IMR-90 (cell line): ENCODE results near the gene NGB. TPM values are rescaled to one million over a fixed set of nuclear protein-coding genes. Genes with fewer than 3 reads are reported as not detected.

ENCODE experiments used
- ATAC-seq: fragments of 200-7000 bp; cut with Tn5 transposase; 2 replicates; pipeline ENCODE4 v1.9.1; 2020; ENCODE audit warnings: low read depth, mild to moderate bottlenecking, moderate library complexity
- BruUV-seq: library from RNA; stranded (reverse); fragments of 400-500 nt; replicated peaks from 2 replicates; lab custom pipeline; 2021; lab: Mats Ljungman, UMichigan
- CTCF ChIA-PET: fragments of 300-600 bp; formaldehyde crosslinking; extraction: SDS; loops from one replicate; lab custom pipeline; 2021; ENCODE audit warnings: antibody characterized with exemption; lab: Yijun Ruan, JAX
- POLR2A ChIA-PET: fragments of 300-600 bp; sonication (Branson Sonifier 250); formaldehyde crosslinking; loops from one replicate; lab custom pipeline; 2022; ENCODE audit warnings: antibody characterized with exemption; ENCODE audit not compliant: unreplicated experiment; lab: Charles Lee
- DNase-seq: peaks from one replicate; pipeline ENCODE4 v3.0.0; 2013
- H2AFZ ChIP-seq: replicated peaks from 2 replicates; pipeline ENCODE3; 2013; ENCODE audit warnings: low read length, mild to moderate bottlenecking; ENCODE audit not compliant: poor library complexity
- H2AK5ac ChIP-seq: 2 replicates; pipeline ENCODE4 v1.6.1; 2013; ENCODE audit warnings: low read depth, low read length, inconsistent platforms
- H2AK9ac ChIP-seq: replicated peaks from 2 replicates; pipeline ENCODE3; 2013; ENCODE audit warnings: mild to moderate bottlenecking, low read depth, low read length, moderate library complexity; ENCODE audit not compliant: poor library complexity
- H2BK120ac ChIP-seq: 2 replicates; pipeline ENCODE4 v1.6.1; 2013; ENCODE audit warnings: low read depth, low read length, inconsistent platforms
- H2BK15ac ChIP-seq: 3 replicates; pipeline ENCODE4 v1.6.1; 2013; ENCODE audit warnings: low read depth, low read length, inconsistent platforms
- H2BK20ac ChIP-seq: 2 replicates; pipeline ENCODE4 v1.6.1; 2013; ENCODE audit warnings: low read depth, mild to moderate bottlenecking, inconsistent platforms, low read length, moderate library complexity
- H2BK5ac ChIP-seq: 2 replicates; pipeline ENCODE4 v1.6.1; 2013; ENCODE audit warnings: mild to moderate bottlenecking, low read depth, low read length, inconsistent platforms; ENCODE audit not compliant: poor library complexity, severe bottlenecking
- H3K14ac ChIP-seq: replicated peaks from 2 replicates; pipeline ENCODE4 v1.6.1; 2013; ENCODE audit warnings: low read depth, low read length, inconsistent platforms
- H3K18ac ChIP-seq: 2 replicates; pipeline ENCODE4 v1.6.1; 2013; ENCODE audit warnings: low read depth, low read length, control low read depth
- H3K23ac ChIP-seq: 2 replicates; pipeline ENCODE4 v1.6.1; 2013; ENCODE audit warnings: low read depth, low read length, inconsistent platforms
- H3K27ac ChIP-seq: 2 replicates; pipeline ENCODE4 v1.5.1; 2013; ENCODE audit warnings: mild to moderate bottlenecking, control low read depth, low read length; ENCODE audit not compliant: insufficient read depth
- H3K27me3 ChIP-seq: 2 replicates; pipeline ENCODE4 v1.6.1; 2013; ENCODE audit warnings: low read length; ENCODE audit not compliant: control insufficient read depth, insufficient read depth
- H3K36me3 ChIP-seq: 2 replicates; pipeline ENCODE4 v1.6.1; 2013; ENCODE audit warnings: low read length, mixed read lengths; ENCODE audit not compliant: control insufficient read depth, insufficient read depth
- H3K4ac ChIP-seq: 2 replicates; pipeline ENCODE4 v1.6.1; 2013; ENCODE audit warnings: low read depth, low read length, inconsistent platforms
- H3K4me1 ChIP-seq: 2 replicates; pipeline ENCODE4 v1.6.1; 2013; ENCODE audit warnings: low read length, mixed read lengths; ENCODE audit not compliant: control insufficient read depth, insufficient read depth
- H3K4me2 ChIP-seq: 2 replicates; pipeline ENCODE4 v1.6.1; 2013; ENCODE audit warnings: low read depth, mild to moderate bottlenecking, control low read depth, low read length, moderate library complexity
- H3K4me3 ChIP-seq: 2 replicates; pipeline ENCODE4 v1.5.1; 2013; ENCODE audit warnings: low read depth, mild to moderate bottlenecking, control low read depth, low read length, moderate library complexity; ENCODE audit not compliant: insufficient read depth
- H3K56ac ChIP-seq: 2 replicates; pipeline ENCODE4 v1.6.1; 2013; ENCODE audit warnings: low read length, inconsistent platforms; ENCODE audit not compliant: insufficient read depth; ENCODE audit errors: extremely low read depth
- H3K79me1 ChIP-seq, 2 experiments: 2 replicates each; pipeline ENCODE4 v1.6.1; 2013; ENCODE audit warnings: low read length in 2 of 2, inconsistent platforms in 1 of 2, low read depth in 1 of 2
- H3K9ac ChIP-seq: 2 replicates; pipeline ENCODE4 v1.6.1; 2013; ENCODE audit warnings: low read depth, low read length, control low read depth
- H3K9me1 ChIP-seq: 2 replicates; pipeline ENCODE4 v1.6.1; 2013; ENCODE audit warnings: low read length, inconsistent platforms; ENCODE audit not compliant: insufficient read depth
- H3K9me3 ChIP-seq: 2 replicates; pipeline ENCODE4 v1.6.1; 2013; ENCODE audit warnings: low read length; ENCODE audit not compliant: control insufficient read depth, insufficient read depth
- H4K20me1 ChIP-seq: 2 replicates; pipeline ENCODE4 v1.6.1; 2013; ENCODE audit warnings: low read length, inconsistent platforms; ENCODE audit not compliant: insufficient read depth
- H4K5ac ChIP-seq: 2 replicates; pipeline ENCODE4 v1.6.1; 2013; ENCODE audit warnings: mild to moderate bottlenecking, low read depth, low read length, control low read depth
- H4K8ac ChIP-seq, 2 experiments: 2 replicates each; pipeline ENCODE4 v1.6.1; 2013; ENCODE audit warnings: low read depth in 2 of 2, low read length in 2 of 2, control low read depth in 1 of 2, inconsistent platforms in 1 of 2
- H4K91ac ChIP-seq: 2 replicates; pipeline ENCODE4 v1.6.1; 2013; ENCODE audit warnings: low read depth, low read length, inconsistent platforms; ENCODE audit not compliant: insufficient read depth
- BHLHE40 ChIP-seq: fragments of 150-350 bp; IDR thresholded peaks from 2 replicates; pipeline ENCODE4 v1.6.1; 2016; ENCODE audit warnings: mild to moderate bottlenecking, low read depth, low read length
- CEBPB ChIP-seq: IDR thresholded peaks from 2 replicates; pipeline ENCODE4 v1.6.1; 2012; ENCODE audit warnings: low read depth, low read length, improper control_type of control experiment
- CHD1 ChIP-seq: IDR thresholded peaks from 2 replicates; pipeline ENCODE4 v1.6.1; 2012; ENCODE audit warnings: low read depth, low read length, improper control_type of control experiment
- FOS ChIP-seq: fragments of 150-350 bp; IDR thresholded peaks from 2 replicates; pipeline ENCODE4 v1.6.1; 2016; ENCODE audit warnings: low read depth, low read length
- MAFK ChIP-seq: IDR thresholded peaks from 2 replicates; pipeline ENCODE4 v1.6.1; 2012; ENCODE audit warnings: low read depth, low read length, improper control_type of control experiment
- MAZ ChIP-seq: IDR thresholded peaks from 2 replicates; pipeline ENCODE4 v1.6.1; 2012; ENCODE audit warnings: low read depth, mild to moderate bottlenecking, low read length, improper control_type of control experiment, moderate library complexity, borderline replicate concordance
- MXI1 ChIP-seq: IDR thresholded peaks from 2 replicates; pipeline ENCODE4 v1.6.1; 2012; ENCODE audit warnings: low read depth, mild to moderate bottlenecking, low read length, moderate library complexity, borderline replicate concordance
- NFE2L2 ChIP-seq: fragments of 150-350 bp; IDR thresholded peaks from 2 replicates; pipeline ENCODE4 v1.6.1; 2016; ENCODE audit warnings: low read depth, mild to moderate bottlenecking, low read length
- POLR2A ChIP-seq: IDR thresholded peaks from 2 replicates; pipeline ENCODE4 v1.6.1; 2012; ENCODE audit warnings: mild to moderate bottlenecking, low read depth, low read length
- RAD21 ChIP-seq: IDR thresholded peaks from 2 replicates; pipeline ENCODE4 v1.6.1; 2012; ENCODE audit warnings: low read length, improper control_type of control experiment
- RCOR1 ChIP-seq: IDR thresholded peaks from 2 replicates; pipeline ENCODE4 v1.6.1; 2012; ENCODE audit warnings: mild to moderate bottlenecking, low read length, improper control_type of control experiment; ENCODE audit not compliant: insufficient replicate concordance
- RFX5 ChIP-seq: IDR thresholded peaks from 2 replicates; pipeline ENCODE4 v1.8.0; 2012; ENCODE audit warnings: low read depth, mild to moderate bottlenecking, low read length, moderate library complexity
- SMC3 ChIP-seq: fragments of 150-350 bp; IDR thresholded peaks from 2 replicates; pipeline ENCODE4 v1.6.1; 2016; ENCODE audit warnings: low read depth, mild to moderate bottlenecking, antibody characterized with exemption, low read length, moderate library complexity
- WGBS, 2 experiments: methylation state at CpG; one replicate each; pipeline versions ENCODE4 v1.1.5 to v1.1.7; 2013; ENCODE audit warnings: missing lambda C conversion rate in 2 of 2; ENCODE audit not compliant: insufficient read length in 1 of 2; ENCODE audit errors: extremely low coverage in 2 of 2; 5-methylcytosine and 5-hydroxymethylcytosine counted together
- dilution Hi-C: fragments of 300-500 bp; cut with HindIII; formaldehyde crosslinking; loops from one replicate; pipeline ENCODE4 v1.14.3; 2018; ENCODE audit warnings: low sequenced_read_pairs; ENCODE audit not compliant: unreplicated experiment
- in situ Hi-C: fragments of 300-500 bp; cut with MboI; formaldehyde crosslinking; loops from 3 replicates; pipeline ENCODE4 v1.14.3; 2019; ENCODE audit warnings: low sequenced_read_pairs, inconsistent platforms, mixed read lengths
- intact Hi-C: fragments of 100-400 bp; cut with micrococcal nuclease; formaldehyde crosslinking; loops from 2 replicates; pipeline ENCODE4 v1.10.0; 2022
- polyA plus RNA-seq, 3 experiments: library from polyadenylated mRNA; depleted of rRNA; stranded (reverse); fragments of >200 nt; gene quantifications; 2 replicates each; pipeline ENCODE4 v1.2.3, GENCODE V29; 2012; ENCODE audit warnings: low replicate concordance in 1 of 3
- total RNA-seq: library from RNA; depleted of rRNA; stranded (reverse); fragments of >200 nt; gene quantifications from 2 replicates; pipeline ENCODE4 v1.2.3, GENCODE V29; 2012
- TF ChIP-seq, protein P1 (sequence below): fragments of 150-350 bp; IDR thresholded peaks from 2 replicates; pipeline ENCODE4 v1.6.1; 2017; ENCODE audit warnings: mild to moderate bottlenecking, antibody characterized with exemption, low read length, low read depth
- TF ChIP-seq, protein P2 (sequence below): fragments of 150-350 bp; IDR thresholded peaks from 2 replicates; pipeline ENCODE4 v1.6.1; 2016; ENCODE audit warnings: low read depth, mild to moderate bottlenecking, low read length, moderate library complexity, borderline replicate concordance
- TF ChIP-seq, protein P3 (sequence below): conservative IDR thresholded peaks from 2 replicates; pipeline ENCODE4 v1.5.1; 2012; ENCODE audit warnings: mild to moderate bottlenecking, low read depth, low read length, improper control_type of control experiment

The NGB gene
- total and polyA plus RNA-seq, 2 of the 4 experiments (the other 2 are of a cell fraction) = not detected

DNA sequence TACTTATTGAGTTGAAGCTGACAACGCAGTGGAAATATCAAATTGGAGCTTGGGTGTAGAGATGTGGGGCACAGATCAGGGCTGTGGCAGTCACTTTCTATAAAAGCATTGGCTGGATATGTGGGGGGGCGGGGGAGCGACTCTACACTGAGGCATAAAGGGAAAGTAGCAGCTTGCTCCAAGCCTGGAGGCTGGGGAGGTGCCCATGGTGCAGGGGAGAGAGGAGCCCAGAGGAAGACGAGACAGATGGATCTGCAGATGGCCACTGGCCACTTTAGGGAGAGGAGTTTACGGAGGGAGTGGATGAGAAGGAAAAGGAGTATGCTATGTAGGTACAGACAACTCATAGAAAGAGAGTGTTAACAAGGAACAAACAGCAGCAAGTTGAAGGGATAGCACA is 13.5 kb upstream of the NGB start:
- no peak overlapping the region for H2BK20ac ChIP-seq
- no peak overlapping the region for H3K9ac ChIP-seq
- no peak overlapping the region for H3K56ac ChIP-seq
- no peak overlapping the region for H2BK5ac ChIP-seq
- no peak overlapping the region for H4K8ac ChIP-seq
- no TSS peak for BruUV-seq
- no peak overlapping the region for H3K4ac ChIP-seq
- H3K9me1 ChIP-seq = no peaks in the 10 kb centered on the region
- H3K4me2 ChIP-seq = no peak overlapping the region
- no peak overlapping the region for H2AFZ ChIP-seq
- no peak overlapping the region for H2AK5ac ChIP-seq
- DNase-seq (no peak), ATAC-seq (no peak)
- H3K18ac ChIP-seq = no peak overlapping the region
- H4K20me1 ChIP-seq = no peaks in the 10 kb centered on the region
- H4K91ac ChIP-seq = no peak overlapping the region
- no peak overlapping the region for H3K23ac ChIP-seq
- H2BK15ac ChIP-seq = no peak overlapping the region
- H2BK120ac ChIP-seq = no peak overlapping the region
- no peaks in the 10 kb centered on the region for H3K9me3 ChIP-seq
- no peak for TF ChIP-seq CHD1
- TF ChIP-seq RAD21 = no peak
- no peak for TF ChIP-seq MXI1
- TF ChIP-seq, protein P1, sequence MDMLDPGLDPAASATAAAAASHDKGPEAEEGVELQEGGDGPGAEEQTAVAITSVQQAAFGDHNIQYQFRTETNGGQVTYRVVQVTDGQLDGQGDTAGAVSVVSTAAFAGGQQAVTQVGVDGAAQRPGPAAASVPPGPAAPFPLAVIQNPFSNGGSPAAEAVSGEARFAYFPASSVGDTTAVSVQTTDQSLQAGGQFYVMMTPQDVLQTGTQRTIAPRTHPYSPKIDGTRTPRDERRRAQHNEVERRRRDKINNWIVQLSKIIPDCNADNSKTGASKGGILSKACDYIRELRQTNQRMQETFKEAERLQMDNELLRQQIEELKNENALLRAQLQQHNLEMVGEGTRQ = no peak
- TF ChIP-seq FOS = no peak
- no peak for TF ChIP-seq MAZ
- TF ChIP-seq MAFK = no peak
- TF ChIP-seq, protein P2, sequence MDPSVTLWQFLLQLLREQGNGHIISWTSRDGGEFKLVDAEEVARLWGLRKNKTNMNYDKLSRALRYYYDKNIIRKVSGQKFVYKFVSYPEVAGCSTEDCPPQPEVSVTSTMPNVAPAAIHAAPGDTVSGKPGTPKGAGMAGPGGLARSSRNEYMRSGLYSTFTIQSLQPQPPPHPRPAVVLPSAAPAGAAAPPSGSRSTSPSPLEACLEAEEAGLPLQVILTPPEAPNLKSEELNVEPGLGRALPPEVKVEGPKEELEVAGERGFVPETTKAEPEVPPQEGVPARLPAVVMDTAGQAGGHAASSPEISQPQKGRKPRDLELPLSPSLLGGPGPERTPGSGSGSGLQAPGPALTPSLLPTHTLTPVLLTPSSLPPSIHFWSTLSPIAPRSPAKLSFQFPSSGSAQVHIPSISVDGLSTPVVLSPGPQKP = no peak
- no peak for TF ChIP-seq CEBPB
- no peak for TF ChIP-seq NFE2L2
- TF ChIP-seq, protein P3, sequence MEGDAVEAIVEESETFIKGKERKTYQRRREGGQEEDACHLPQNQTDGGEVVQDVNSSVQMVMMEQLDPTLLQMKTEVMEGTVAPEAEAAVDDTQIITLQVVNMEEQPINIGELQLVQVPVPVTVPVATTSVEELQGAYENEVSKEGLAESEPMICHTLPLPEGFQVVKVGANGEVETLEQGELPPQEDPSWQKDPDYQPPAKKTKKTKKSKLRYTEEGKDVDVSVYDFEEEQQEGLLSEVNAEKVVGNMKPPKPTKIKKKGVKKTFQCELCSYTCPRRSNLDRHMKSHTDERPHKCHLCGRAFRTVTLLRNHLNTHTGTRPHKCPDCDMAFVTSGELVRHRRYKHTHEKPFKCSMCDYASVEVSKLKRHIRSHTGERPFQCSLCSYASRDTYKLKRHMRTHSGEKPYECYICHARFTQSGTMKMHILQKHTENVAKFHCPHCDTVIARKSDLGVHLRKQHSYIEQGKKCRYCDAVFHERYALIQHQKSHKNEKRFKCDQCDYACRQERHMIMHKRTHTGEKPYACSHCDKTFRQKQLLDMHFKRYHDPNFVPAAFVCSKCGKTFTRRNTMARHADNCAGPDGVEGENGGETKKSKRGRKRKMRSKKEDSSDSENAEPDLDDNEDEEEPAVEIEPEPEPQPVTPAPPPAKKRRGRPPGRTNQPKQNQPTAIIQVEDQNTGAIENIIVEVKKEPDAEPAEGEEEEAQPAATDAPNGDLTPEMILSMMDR = no peak
- TF ChIP-seq RCOR1 = no peak
- TF ChIP-seq RFX5 = no peak
- no peak for TF ChIP-seq SMC3
- no peak for TF ChIP-seq POLR2A
- TF ChIP-seq BHLHE40 = no peak
- 90% methylated on average over 3 of the region's 5 CpGs; no CpG with 5 or more reads in 1 of the 2 experiments for WGBS, 2 experiments
- H4K5ac ChIP-seq = no peak overlapping the region
- no peaks in the 10 kb centered on the region for H3K79me1 ChIP-seq
- ChIA-PET POLR2A (no interaction called here), CTCF (no interaction called here)
- no peaks in the 10 kb centered on the region for H3K4me1 ChIP-seq
- H3K27ac ChIP-seq = no peak overlapping the region
- H3K14ac ChIP-seq = no peak overlapping the region
- H2AK9ac ChIP-seq = no peak overlapping the region
- H3K27me3 ChIP-seq = no peaks in the 10 kb centered on the region
- in situ Hi-C loops = no loop called here
- no peak overlapping the region for H3K4me3 ChIP-seq
- intact Hi-C loops = no loop called here
- H3K36me3 ChIP-seq = peaks cover 21% of the 10 kb centered on the region
- dilution Hi-C loops = no loop called here
